ENCODE results near the gene BCL2L2. TPM values are rescaled to one million over a fixed set of nuclear protein-coding genes. Genes with fewer than 3 reads are reported as not detected.

Gene BCL2L2
- total and polyA plus RNA-seq, 2 donors (not counting 1 experiment from before 2014, with no cell fraction given), result 5.4 to 17.8 TPM

DNA sequence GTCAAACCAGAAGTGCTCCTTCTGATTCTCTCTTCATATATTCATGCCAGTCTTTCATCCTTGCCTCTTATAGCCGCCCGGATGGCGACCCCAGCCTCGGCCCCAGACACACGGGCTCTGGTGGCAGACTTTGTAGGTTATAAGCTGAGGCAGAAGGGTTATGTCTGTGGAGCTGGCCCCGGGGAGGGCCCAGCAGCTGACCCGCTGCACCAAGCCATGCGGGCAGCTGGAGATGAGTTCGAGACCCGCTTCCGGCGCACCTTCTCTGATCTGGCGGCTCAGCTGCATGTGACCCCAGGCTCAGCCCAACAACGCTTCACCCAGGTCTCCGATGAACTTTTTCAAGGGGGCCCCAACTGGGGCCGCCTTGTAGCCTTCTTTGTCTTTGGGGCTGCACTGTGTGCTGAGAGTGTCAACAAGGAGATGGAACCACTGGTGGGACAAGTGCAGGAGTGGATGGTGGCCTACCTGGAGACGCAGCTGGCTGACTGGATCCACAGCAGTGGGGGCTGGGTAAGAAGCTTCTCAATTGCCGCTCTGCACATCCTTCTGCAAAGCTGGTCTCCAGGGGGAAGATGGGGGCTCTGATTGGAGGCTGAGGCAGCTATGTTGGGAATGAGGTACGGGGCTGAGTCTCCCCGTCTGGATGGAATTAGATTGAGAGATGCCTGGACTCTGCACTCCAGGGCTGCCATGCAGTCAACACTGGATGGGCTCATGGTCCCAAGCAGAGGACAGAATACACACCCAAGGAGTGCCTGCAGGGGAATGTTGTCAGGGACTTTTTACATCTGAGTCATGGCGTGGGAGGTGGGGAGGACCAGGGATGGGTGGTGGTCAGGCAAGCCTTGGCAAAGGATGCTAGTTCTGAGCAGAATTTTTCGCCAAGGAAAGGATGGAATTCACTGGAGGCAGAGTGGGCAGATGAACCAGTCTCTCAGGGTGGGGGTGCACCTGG lies 1.3 kb downstream of the BCL2L2 start:
- no peaks in the 10 kb centered on the region for H3K79me2 ChIP-seq (ENCODE audit: control insufficient read depth, insufficient read depth, low read length)
- intact Hi-C loops (cut with micrococcal nuclease), result loop anchor here (10.0 kb wide), 1 partner anchor 303 kb away; no protein-coding TSS in a partner anchor
- peaks cover 14 to 28% of the 10 kb centered on the region in 2 donors for H3K4me1 ChIP-seq (ENCODE audit: control insufficient read depth in 2 of 2, insufficient read depth in 2 of 2, low read length in 2 of 2)
- H2AFZ ChIP-seq (ENCODE audit: insufficient read depth, low read depth, low read length, poor library complexity, severe bottlenecking), result no peak overlapping the region
- H3K36me3 ChIP-seq (replicated peaks in 1 of 2; ENCODE audit: control extremely low read depth in 1 of 2, control insufficient read depth in 1 of 2, extremely low read depth in 1 of 2, insufficient read depth in 2 of 2, low read length in 1 of 2), result no peaks in the 10 kb centered on the region
- ATAC-seq (ENCODE audit: low read depth), result no peak
- Mint-ChIP-seq H3K4me3 (peak overlapping the region; percentile 81), H3K9me3 (ENCODE audit: insufficient read depth) (no peaks in the 10 kb centered on the region), H3K27me3 (no peaks in the 10 kb centered on the region), H3K4me1 (peaks cover 29% of the 10 kb centered on the region), H3K27ac (peak overlapping the region; percentile 54)
- POLR2A ChIA-PET, result interaction anchor here (0.6 to 1.8 kb wide), 2 partner anchors 9 to 13 kb away, joined by 3 to 13 read pairs; partner anchors contain the start of gene PABPN1
- no peaks in the 10 kb centered on the region for H4K20me1 ChIP-seq (ENCODE audit: control insufficient read depth, insufficient read depth, low read length, poor library complexity, severe bottlenecking)
- no peak overlapping the region for H3K9ac ChIP-seq (ENCODE audit: low read length)
- no peak for TF ChIP-seq EZH2 (IDR thresholded peaks at IDR 0.05; ENCODE audit: borderline replicate concordance, insufficient read depth, low read depth, low read length, poor library complexity, severe bottlenecking)
- no peak for TF ChIP-seq CTCF (IDR thresholded peaks at IDR 0.05)
- 97% methylated on average over 18 of the region's 22 CpGs for WGBS (ENCODE audit: insufficient coverage)
- H3K9me3 ChIP-seq (ENCODE audit: control extremely low read depth in 1 of 3, control insufficient read depth in 2 of 3, insufficient read depth in 1 of 3, low read length in 2 of 3), result peaks cover 0 to 3% (median 0%) of the 10 kb centered on the region in 3 donors
- peak overlapping the region; percentile 76 for H3K4me2 ChIP-seq (replicated peaks; ENCODE audit: low read depth, low read length, poor library complexity, severe bottlenecking)
- CTCF ChIA-PET, result interaction anchor here (2.9 to 3.2 kb wide), 2 partner anchors 13 kb away, joined by 12 to 27 read pairs; partner anchors contain the start of gene PABPN1
- no peaks in the 10 kb centered on the region for H3K27me3 ChIP-seq (replicated peaks in 1 of 4; ENCODE audit: control extremely low read depth in 1 of 4, control insufficient read depth in 3 of 4, insufficient read depth in 4 of 4, low read length in 3 of 4)
- no peak overlapping the region for H3K27ac ChIP-seq (ENCODE audit: low read length in 2 of 2)
- no peak for DNase-seq
- no peak overlapping the region for H3K4me3 ChIP-seq (ENCODE audit: control extremely low read depth in 1 of 5, extremely low read depth in 1 of 5, insufficient read depth in 1 of 5, low read depth in 2 of 5, low read length in 4 of 5)

Data from B cell (primary cell).